ENCODE measurements around the gene ACBD5. TPM values are rescaled to one million over a fixed set of nuclear protein-coding genes. Genes with fewer than 3 reads are reported as not detected.
A peak's percentile ranks its signal among the peaks of the same experiment; 100 is the strongest.

Gene ACBD5
- total RNA-seq, 2 experiments from 2014 or later = 14.6 to 15.1 TPM

- intact Hi-C loops (cut with micrococcal nuclease) = loop anchor here (1.0 kb wide), 1 partner anchor 9 kb away; no protein-coding TSS in a partner anchor
- H3K4me3 Mint-ChIP-seq = peak overlapping the region; percentile 79
- H3K9me3 Mint-ChIP-seq = peaks cover 6% of the 10 kb centered on the region
- CTCF ChIA-PET = interaction anchor here (0.6 to 2.1 kb wide), 10 partner anchors 9 to 492 kb away, joined by 3 to 20 read pairs (median 3); no protein-coding TSS in a partner anchor
- H3K27ac Mint-ChIP-seq = peak overlapping the region; percentile 77
- POLR2A ChIA-PET = interaction anchor here (0.5 to 2.7 kb wide), 3 partner anchors 10 to 258 kb away, joined by 6 to 15 read pairs (median 6); no protein-coding TSS in a partner anchor
- peak; percentile 88 for DNase-seq
- peaks cover 12% of the 10 kb centered on the region for H3K4me1 Mint-ChIP-seq (ENCODE audit: low read depth)
- no peaks in the 10 kb centered on the region for H3K36me3 Mint-ChIP-seq
- H3K27me3 Mint-ChIP-seq = peaks cover 3% of the 10 kb centered on the region
Measured at GRCh38 chr10:27252267-27253000, 11.8 kb upstream of the ACBD5 start.

- POLR2A ChIA-PET = interaction anchor here (0.5 to 2.7 kb wide), 3 partner anchors 9 to 259 kb away, joined by 3 to 15 read pairs (median 6); no protein-coding TSS in a partner anchor
- no peaks in the 10 kb centered on the region for H3K27me3 Mint-ChIP-seq
- DNase-seq = no peak
- no peak overlapping the region for H3K27ac Mint-ChIP-seq
- H3K4me1 Mint-ChIP-seq (ENCODE audit: low read depth) = peaks cover 10% of the 10 kb centered on the region
- no peaks in the 10 kb centered on the region for H3K36me3 Mint-ChIP-seq
- CTCF ChIA-PET = interaction anchor here (0.6 to 2.1 kb wide), 5 partner anchors 9 to 493 kb away, joined by 3 to 20 read pairs (median 8); no protein-coding TSS in a partner anchor
- H3K9me3 Mint-ChIP-seq = no peaks in the 10 kb centered on the region
- H3K4me3 Mint-ChIP-seq = no peak overlapping the region
- intact Hi-C loops (cut with micrococcal nuclease) = no loop called here
Measured at GRCh38 chr10:27251554-27251953, 11.0 kb upstream of the ACBD5 start.

- intact Hi-C loops (cut with micrococcal nuclease) = no loop called here
- H3K36me3 Mint-ChIP-seq = peaks cover 1% of the 10 kb centered on the region
- DNase-seq = no peak
- no peak overlapping the region for H3K27ac Mint-ChIP-seq
- H3K27me3 Mint-ChIP-seq = no peaks in the 10 kb centered on the region
- no peak overlapping the region for H3K4me3 Mint-ChIP-seq
- H3K9me3 Mint-ChIP-seq = no peaks in the 10 kb centered on the region
- H3K4me1 Mint-ChIP-seq (ENCODE audit: low read depth) = peaks cover 20% of the 10 kb centered on the region
- CTCF ChIA-PET = no interaction called here
- POLR2A ChIA-PET = no interaction called here
Measured at GRCh38 chr10:27248215-27248614, 7.6 kb upstream of the ACBD5 start.

GRCh38 chr10:27247441-27247840, 6.8 kb upstream of the ACBD5 start:
- Mint-ChIP-seq H3K36me3 (peaks cover 8% of the 10 kb centered on the region), H3K4me1 (ENCODE audit: low read depth) (peaks cover 20% of the 10 kb centered on the region), H3K4me3 (no peak overlapping the region), H3K9me3 (no peaks in the 10 kb centered on the region), H3K27me3 (no peaks in the 10 kb centered on the region), H3K27ac (no peak overlapping the region)
- ChIA-PET CTCF (no interaction called here), POLR2A (no interaction called here)
- DNase-seq = no peak
- intact Hi-C loops (cut with micrococcal nuclease) = no loop called here

- intact Hi-C loops (cut with micrococcal nuclease) = no loop called here
- CTCF ChIA-PET = no interaction called here
- Mint-ChIP-seq H3K36me3 (peaks cover 11% of the 10 kb centered on the region), H3K9me3 (no peaks in the 10 kb centered on the region), H3K27ac (no peak overlapping the region), H3K4me1 (ENCODE audit: low read depth) (peaks cover 16% of the 10 kb centered on the region), H3K27me3 (no peaks in the 10 kb centered on the region), H3K4me3 (no peak overlapping the region)
- no peak for DNase-seq
- POLR2A ChIA-PET = no interaction called here
Measured at GRCh38 chr10:27247006-27247405, 6.4 kb upstream of the ACBD5 start.

DNA sequence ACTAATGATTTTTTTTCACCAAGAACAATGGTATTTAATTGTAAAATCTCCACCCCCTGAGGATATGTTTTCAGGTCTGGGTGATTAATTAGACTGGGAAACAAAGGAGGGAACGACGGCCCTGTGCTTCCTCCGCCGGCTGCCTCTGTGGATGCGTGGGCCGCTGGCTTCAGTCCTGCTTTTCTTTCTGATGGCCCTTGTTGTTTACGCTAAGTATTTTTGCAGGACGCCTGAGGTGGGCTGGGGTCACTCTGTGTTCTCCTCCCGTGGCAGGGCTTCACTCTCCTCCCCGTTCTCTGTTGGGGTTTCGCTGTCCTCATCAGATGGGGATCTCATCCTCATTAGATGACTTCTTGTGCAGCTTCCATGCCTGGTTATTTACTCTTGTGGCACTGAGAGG, 5.2 kb upstream of the ACBD5 start:
- ChIA-PET POLR2A (no interaction called here), CTCF (no interaction called here)
- intact Hi-C loops (cut with micrococcal nuclease) = no loop called here
- Mint-ChIP-seq H3K9me3 (no peaks in the 10 kb centered on the region), H3K36me3 (peaks cover 11% of the 10 kb centered on the region), H3K27me3 (no peaks in the 10 kb centered on the region), H3K4me3 (no peak overlapping the region), H3K27ac (no peak overlapping the region), H3K4me1 (ENCODE audit: low read depth) (peaks cover 16% of the 10 kb centered on the region)
- no peak for DNase-seq

DNA sequence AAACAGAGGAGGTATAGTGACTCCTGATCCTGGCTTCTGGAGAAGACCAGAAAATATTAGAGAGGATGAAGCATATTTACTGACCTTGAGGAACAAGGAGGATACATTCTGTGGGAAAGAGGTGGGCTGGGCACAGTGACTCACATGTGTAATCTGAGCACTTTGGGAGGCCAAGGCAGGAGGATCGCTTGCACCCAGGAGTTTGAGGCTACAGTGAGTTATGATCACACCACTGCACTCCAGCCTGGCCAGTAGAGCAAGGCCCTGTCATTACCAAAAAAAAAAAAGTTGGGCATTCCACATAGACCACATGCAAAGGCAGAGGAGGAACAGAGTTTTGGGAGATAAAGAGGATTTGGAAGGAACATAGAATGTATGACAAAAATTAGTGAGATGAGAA, 4.4 kb upstream of the ACBD5 start:
- Mint-ChIP-seq H3K4me1 (ENCODE audit: low read depth) (peaks cover 16% of the 10 kb centered on the region), H3K36me3 (peaks cover 11% of the 10 kb centered on the region), H3K27ac (no peak overlapping the region), H3K9me3 (no peaks in the 10 kb centered on the region), H3K27me3 (no peaks in the 10 kb centered on the region), H3K4me3 (no peak overlapping the region)
- ChIA-PET CTCF (no interaction called here), POLR2A (no interaction called here)
- intact Hi-C loops (cut with micrococcal nuclease) = loop anchor here (5.0 kb wide), 4 partner anchors 102 to 1057 kb away; partner anchors contain the start of genes APBB1IP, MPP7 and PDSS1
- no peak for DNase-seq

- peaks cover 24% of the 10 kb centered on the region for H3K4me1 Mint-ChIP-seq (ENCODE audit: low read depth)
- ChIA-PET CTCF (interaction anchor here (1.0 to 2.9 kb wide), 5 partner anchors 10 to 936 kb away, joined by 4 to 20 read pairs (median 5); partner anchors contain the start of genes MASTL and YME1L1), POLR2A (interaction anchor here (0.9 to 2.8 kb wide), 8 partner anchors 9 to 261 kb away, joined by 3 to 30 read pairs (median 8); partner anchors contain the start of genes ANKRD26, MASTL, RAB18 and YME1L1)
- H3K4me3 Mint-ChIP-seq = peak overlapping the region; percentile 97
- peak; percentile 81 for DNase-seq
- H3K27me3 Mint-ChIP-seq = no peaks in the 10 kb centered on the region
- H3K9me3 Mint-ChIP-seq = no peaks in the 10 kb centered on the region
- H3K27ac Mint-ChIP-seq = peak overlapping the region; percentile 100
- peaks cover 13% of the 10 kb centered on the region for H3K36me3 Mint-ChIP-seq
- intact Hi-C loops (cut with micrococcal nuclease) = loop anchor here (1.0 to 5.0 kb wide), 13 partner anchors 9 to 1092 kb away; partner anchors contain the start of genes ABI1, APBB1IP, MPP7 and PDSS1
Measured at GRCh38 chr10:27242951-27243551, 2.5 kb upstream of the ACBD5 start.

DNA sequence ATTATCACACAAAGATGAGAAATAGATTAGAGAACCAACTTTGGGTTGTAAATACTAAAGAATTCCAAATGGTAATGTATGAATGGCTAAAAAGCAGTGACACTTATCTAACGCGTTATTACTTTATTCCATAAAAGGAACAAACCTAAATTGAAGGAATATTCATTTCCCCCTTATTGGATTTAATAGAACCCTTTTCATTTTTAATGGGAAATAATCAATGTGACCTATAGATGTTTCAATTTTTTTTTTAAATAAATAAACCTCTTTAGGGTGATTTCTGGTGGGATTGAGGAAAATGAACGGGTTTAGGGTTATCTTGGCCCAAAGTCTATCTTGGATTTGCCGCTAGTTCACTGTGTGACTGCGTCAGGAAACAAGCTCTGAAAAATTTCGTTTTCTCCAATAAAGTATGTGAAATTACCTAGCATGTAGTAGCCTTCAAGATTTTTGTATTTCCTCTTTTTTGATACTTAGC, 1.9 kb upstream of the ACBD5 start:
- Mint-ChIP-seq H3K4me1 (ENCODE audit: low read depth) (peaks cover 24% of the 10 kb centered on the region), H3K27me3 (no peaks in the 10 kb centered on the region), H3K9me3 (no peaks in the 10 kb centered on the region), H3K27ac (peak overlapping the region; percentile 100), H3K4me3 (peak overlapping the region; percentile 97), H3K36me3 (peaks cover 13% of the 10 kb centered on the region)
- CTCF ChIA-PET = interaction anchor here (1.0 to 2.9 kb wide), 5 partner anchors 10 to 937 kb away, joined by 4 to 20 read pairs (median 5); partner anchors contain the start of genes MASTL and YME1L1
- intact Hi-C loops (cut with micrococcal nuclease) = loop anchor here (1.0 to 5.0 kb wide), 11 partner anchors 14 to 1092 kb away; partner anchors contain the start of genes ABI1, APBB1IP, MPP7 and PDSS1
- DNase-seq = no peak
- POLR2A ChIA-PET = interaction anchor here (0.9 to 2.8 kb wide), 10 partner anchors 9 to 262 kb away, joined by 3 to 30 read pairs (median 6); partner anchors contain the start of genes ANKRD26, MASTL, RAB18 and YME1L1

GRCh38 chr10:27241652-27242472, 1.3 kb upstream of the ACBD5 start:
- Mint-ChIP-seq H3K36me3 (peaks cover 13% of the 10 kb centered on the region), H3K27me3 (no peaks in the 10 kb centered on the region), H3K27ac (peak overlapping the region; percentile 100), H3K9me3 (no peaks in the 10 kb centered on the region), H3K4me3 (peak overlapping the region; percentile 97), H3K4me1 (ENCODE audit: low read depth) (peaks cover 24% of the 10 kb centered on the region)
- CTCF ChIA-PET = interaction anchor here (1.0 to 2.9 kb wide), 5 partner anchors 11 to 938 kb away, joined by 4 to 20 read pairs (median 5); partner anchors contain the start of genes MASTL and YME1L1
- peak; percentile 93 for DNase-seq
- intact Hi-C loops (cut with micrococcal nuclease) = loop anchor here (1.0 to 5.0 kb wide), 12 partner anchors 15 to 1093 kb away; partner anchors contain the start of genes ABI1, APBB1IP, MPP7 and PDSS1
- POLR2A ChIA-PET = interaction anchor here (0.5 to 2.8 kb wide), 10 partner anchors 10 to 1093 kb away, joined by 3 to 30 read pairs (median 6); partner anchors contain the start of genes ANKRD26, MASTL, RAB18 and YME1L1
